22Rv1 (cell line): ENCODE data around the gene PLXNA4.

Source experiments
- ZFX ChIP-seq: fragments of 450-650 bp; IDR thresholded peaks from 2 replicates; pipeline ENCODE4 v1.6.1; 2017; ENCODE audit warnings: antibody characterized with exemption, borderline replicate concordance
- TF ChIP-seq, protein P1 (sequence below): fragments of 450-650 bp; IDR thresholded peaks from 2 replicates; pipeline ENCODE4 v1.5.1; 2017; ENCODE audit warnings: mild to moderate bottlenecking

DNA sequence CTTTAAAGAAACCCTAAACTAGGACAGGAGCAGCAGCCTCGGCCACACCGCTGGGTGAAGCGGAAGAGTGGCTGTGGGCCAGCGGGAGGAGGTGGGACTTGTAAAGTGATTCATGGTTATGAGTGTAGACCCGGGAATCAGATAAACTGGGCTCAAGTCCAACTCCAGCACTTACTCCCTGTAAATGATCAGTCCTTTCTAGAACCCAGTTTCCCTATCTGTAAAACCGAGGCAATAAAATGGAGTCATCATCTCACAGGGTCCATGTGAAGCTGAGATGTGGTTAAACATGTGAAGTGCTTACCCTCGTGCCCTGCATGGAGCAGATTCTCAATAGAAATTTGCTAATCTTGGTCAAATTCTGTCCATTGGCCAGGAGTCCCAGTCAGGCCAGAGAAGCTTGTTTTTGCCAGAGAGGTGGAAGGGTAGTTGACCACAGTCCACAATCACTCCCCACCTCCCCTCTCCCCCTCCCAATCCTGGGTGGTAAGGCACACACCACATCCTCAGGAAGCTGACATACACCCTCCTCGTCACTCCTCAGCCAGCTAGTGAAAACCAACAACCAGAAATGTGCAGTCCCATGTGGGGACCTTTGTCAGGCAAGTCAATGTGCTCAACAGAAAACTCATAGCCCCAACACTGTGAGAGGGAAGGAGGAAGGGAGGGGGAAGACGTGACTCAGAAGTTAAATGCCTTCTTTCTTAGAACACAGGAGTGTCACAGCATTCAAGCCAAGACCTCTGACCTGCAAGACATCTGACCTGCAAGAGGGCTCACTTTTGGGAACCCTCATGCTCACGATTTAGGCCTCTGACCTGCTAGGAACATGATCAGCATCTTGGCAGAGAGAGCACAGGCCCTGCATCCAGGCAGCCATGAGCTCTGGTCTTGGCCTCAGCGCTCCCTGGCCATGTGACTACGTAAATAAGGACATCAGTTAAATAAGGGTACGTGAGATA is 145.1 kb downstream of the PLXNA4 start:
- TF ChIP-seq, protein P1, sequence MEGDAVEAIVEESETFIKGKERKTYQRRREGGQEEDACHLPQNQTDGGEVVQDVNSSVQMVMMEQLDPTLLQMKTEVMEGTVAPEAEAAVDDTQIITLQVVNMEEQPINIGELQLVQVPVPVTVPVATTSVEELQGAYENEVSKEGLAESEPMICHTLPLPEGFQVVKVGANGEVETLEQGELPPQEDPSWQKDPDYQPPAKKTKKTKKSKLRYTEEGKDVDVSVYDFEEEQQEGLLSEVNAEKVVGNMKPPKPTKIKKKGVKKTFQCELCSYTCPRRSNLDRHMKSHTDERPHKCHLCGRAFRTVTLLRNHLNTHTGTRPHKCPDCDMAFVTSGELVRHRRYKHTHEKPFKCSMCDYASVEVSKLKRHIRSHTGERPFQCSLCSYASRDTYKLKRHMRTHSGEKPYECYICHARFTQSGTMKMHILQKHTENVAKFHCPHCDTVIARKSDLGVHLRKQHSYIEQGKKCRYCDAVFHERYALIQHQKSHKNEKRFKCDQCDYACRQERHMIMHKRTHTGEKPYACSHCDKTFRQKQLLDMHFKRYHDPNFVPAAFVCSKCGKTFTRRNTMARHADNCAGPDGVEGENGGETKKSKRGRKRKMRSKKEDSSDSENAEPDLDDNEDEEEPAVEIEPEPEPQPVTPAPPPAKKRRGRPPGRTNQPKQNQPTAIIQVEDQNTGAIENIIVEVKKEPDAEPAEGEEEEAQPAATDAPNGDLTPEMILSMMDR, result no peak
- no peak for TF ChIP-seq ZFX
